Osteoblast (primary cell): ENCODE measurements around the gene GDF3. TPM values are rescaled to one million over a fixed set of nuclear protein-coding genes. Genes with fewer than 3 reads are reported as not detected.
"Not testable (repeated sequence)": the region's sequence is repeated elsewhere in the genome, so short reads cannot be mapped to it uniquely, and the experiment has no call there.

Source experiments
- DNase-seq: peaks from one replicate; pipeline ENCODE4 v3.0.0; 2011; ENCODE audit warnings: low spot score, mixed read lengths; ENCODE audit not compliant: insufficient read length; ENCODE audit errors: missing footprints
- H2AFZ ChIP-seq: 2 replicates; pipeline ENCODE4 v1.6.0; 2011; ENCODE audit warnings: mild to moderate bottlenecking, low read length
- H3K27ac ChIP-seq: 2 replicates; pipeline ENCODE4 v1.5.1; 2011; ENCODE audit warnings: mild to moderate bottlenecking, low read depth, low read length, moderate library complexity
- H3K27me3 ChIP-seq: 2 replicates; pipeline ENCODE4 v1.6.0; 2012; ENCODE audit warnings: mild to moderate bottlenecking, control low read depth, inconsistent platforms, low read length, moderate library complexity; ENCODE audit not compliant: insufficient read depth
- H3K36me3 ChIP-seq: 2 replicates; pipeline ENCODE4 v1.5.1; 2011; ENCODE audit warnings: mild to moderate bottlenecking, low read length, control low read depth, moderate library complexity; ENCODE audit not compliant: insufficient read depth
- H3K4me1 ChIP-seq: 2 replicates; pipeline ENCODE4 v1.5.1; 2011; ENCODE audit warnings: mild to moderate bottlenecking, low read length, control low read depth, moderate library complexity; ENCODE audit not compliant: insufficient read depth
- H3K4me2 ChIP-seq: 2 replicates; pipeline ENCODE4 v1.6.0; 2011; ENCODE audit warnings: mild to moderate bottlenecking, low read length; ENCODE audit not compliant: insufficient read depth
- H3K4me3 ChIP-seq: fragments of 200-600 bp; sonication (generic); 3 replicates; pipeline ENCODE4 v1.5.1; 2012; ENCODE audit warnings: mild to moderate bottlenecking, low read length, inconsistent platforms; ENCODE audit not compliant: insufficient read depth
- H3K79me2 ChIP-seq: 2 replicates; pipeline ENCODE4 v1.6.0; 2012; ENCODE audit warnings: mild to moderate bottlenecking, low read length, control low read depth, inconsistent platforms; ENCODE audit not compliant: insufficient read depth
- H3K9me3 ChIP-seq: 2 replicates; pipeline ENCODE4 v1.5.1; 2011; ENCODE audit warnings: low read depth, low read length, control low read depth
- H4K20me1 ChIP-seq: 2 replicates; pipeline ENCODE4 v1.6.0; 2012; ENCODE audit warnings: mild to moderate bottlenecking, low read length, control low read depth; ENCODE audit not compliant: insufficient read depth
- CTCF ChIP-seq: IDR thresholded peaks from 2 replicates; pipeline ENCODE4 v1.5.1; 2011; ENCODE audit warnings: mild to moderate bottlenecking, low read depth, low read length, moderate library complexity; ENCODE audit errors: extremely low read depth
- total RNA-seq: library from RNA; depleted of rRNA; stranded (reverse); fragments of >200 nt; gene quantifications from 2 replicates; pipeline ENCODE4 v1.2.3, GENCODE V29; 2012

Gene GDF3
- not detected in 2 replicates for total RNA-seq

GRCh38 chr12:7695566-7696197 is at the start of gene GDF3:
Gene GDF3 (minus strand): TSS chr12:7695775. CDS start chr12:7695728, 47 bp downstream.
- Histone ChIP-seq H3K4me2 (no peak within 1 kb of the TSS), H3K4me1 (no peaks in the 10 kb centered on the region), H3K27me3 (no peaks in the 10 kb centered on the region), H3K4me3 (no peak within 1 kb of the TSS), H4K20me1 (no peaks in the 10 kb centered on the region), H3K9me3 (no peaks in the 10 kb centered on the region), H3K27ac (no peak within 1 kb of the TSS), H3K79me2 (no peaks in the 10 kb centered on the region), H2AFZ (no peak within 1 kb of the TSS), H3K36me3 (no peaks in the 10 kb centered on the region)
- DNase-seq: no peak
- no peak for TF ChIP-seq CTCF

GRCh38 chr12:7732993-7733392 is 37.4 kb upstream of the GDF3 start:
- Histone ChIP-seq H2AFZ (no peak overlapping the region), H3K79me2 (no peaks in the 10 kb centered on the region), H3K27me3 (no peaks in the 10 kb centered on the region), H3K27ac (no peak overlapping the region), H4K20me1 (no peaks in the 10 kb centered on the region), H3K4me2 (no peak overlapping the region), H3K4me1 (no peaks in the 10 kb centered on the region), H3K36me3 (no peaks in the 10 kb centered on the region), H3K4me3 (no peak overlapping the region), H3K9me3 (no peaks in the 10 kb centered on the region)
- TF ChIP-seq CTCF: no peak
- DNase-seq: no peak

- Histone ChIP-seq H3K27ac (no peak overlapping the region), H3K79me2 (no peaks in the 10 kb centered on the region), H2AFZ (no peak overlapping the region), H3K27me3 (no peaks in the 10 kb centered on the region), H3K4me2 (no peak overlapping the region), H3K36me3 (no peaks in the 10 kb centered on the region), H3K4me3 (no peak overlapping the region), H3K4me1 (no peaks in the 10 kb centered on the region), H4K20me1 (no peaks in the 10 kb centered on the region), H3K9me3 (no peaks in the 10 kb centered on the region)
- no peak for DNase-seq
- TF ChIP-seq CTCF: no peak
Measured at GRCh38 chr12:7731486-7731885, 35.9 kb upstream of the GDF3 start.

GRCh38 chr12:7730984-7731383 is 35.4 kb upstream of the GDF3 start:
- H4K20me1 ChIP-seq, H3K4me3 ChIP-seq, H2AFZ ChIP-seq, H3K79me2 ChIP-seq, H3K4me1 ChIP-seq, H3K4me2 ChIP-seq, H3K27ac ChIP-seq, H3K36me3 ChIP-seq, DNase-seq, H3K9me3 ChIP-seq, H3K27me3 ChIP-seq: not testable (repeated sequence)
